Adrenal gland (tissue), 12 donors: ENCODE measurements around the gene HSD3B2. TPM values are rescaled to one million over a fixed set of nuclear protein-coding genes. Genes with fewer than 3 reads are reported as not detected.
A peak's percentile ranks its signal among the peaks of the same experiment; 100 is the strongest.

Experiments used
- DNase-seq, 7 donors: peaks; one replicate each; pipeline ENCODE4 v3.0.0-alpha.2; 2019 to 2020
- H3K27ac ChIP-seq, 5 donors: fragments of 200-600 bp; sonication (generic) in 4 of 5; 1 replicate in 3 of 5; 2 replicates in 2 of 5; pipeline versions ENCODE4 v1.5.1 to v1.8.0; 2016 to 2020; ENCODE audit warnings: mild to moderate bottlenecking in 1 of 5
- H3K27me3 ChIP-seq: fragments of 200-600 bp; 2 replicates; pipeline ENCODE4 v1.8.0; 2021
- H3K36me3 ChIP-seq, 2 donors: fragments of 200-600 bp; replicated peaks in 1 of 2; 1 replicate in 1 of 2; 2 replicates in 1 of 2; pipeline versions ENCODE4 v1.5.1 to v1.8.0; 2018 to 2022
- H3K4me1 ChIP-seq, 2 donors: fragments of 200-600 bp; replicated peaks in 1 of 2; 1 replicate in 1 of 2; 2 replicates in 1 of 2; pipeline versions ENCODE4 v1.5.1 to v1.8.0; 2018 to 2021
- H3K4me3 ChIP-seq, 4 donors: fragments of 200-600 bp; sonication (generic) in 3 of 4; one replicate each; pipeline ENCODE4 v1.5.1; 2016 to 2018
- H3K9me3 ChIP-seq, 3 donors: fragments of 200-600 bp; sonication (generic) in 1 of 3; replicated peaks in 1 of 3; 1 replicate in 2 of 3; 2 replicates in 1 of 3; pipeline versions ENCODE4 v1.5.1 to v1.8.0; 2016 to 2021
- CTCF ChIP-seq, 6 experiments: fragments of 450-650 bp in 4 of 6; fragments of 200-600 bp in 2 of 6; sonication (generic) in 1 of 6; IDR thresholded peaks; 1 replicate in 5 of 6; 2 replicates in 1 of 6; pipeline versions ENCODE4 v1.5.1 to v1.8.0; 2016 to 2021; ENCODE audit warnings: antibody characterized with exemption in 6 of 6, mild to moderate bottlenecking in 2 of 6, moderate library complexity in 1 of 6
- POLR2A ChIP-seq, 2 donors: fragments of 450-650 bp; IDR thresholded peaks; one replicate each; pipeline ENCODE4 v1.6.1; 2017; ENCODE audit warnings: antibody characterized with exemption in 2 of 2, mild to moderate bottlenecking in 2 of 2, moderate library complexity in 1 of 2
- WGBS, 4 donors: extraction: QIAGEN DNeasy Blood & Tissue Kit in 2 of 4; methylation state at CpG; one replicate each; pipeline versions ENCODE4 v1.1.5 to v1.1.7; 2013 to 2017; 5-methylcytosine and 5-hydroxymethylcytosine counted together
- intact Hi-C, 2 donors: fragments of 100-400 bp; cut with DNase I; formaldehyde crosslinking; loops; one replicate each; pipeline versions ENCODE4 v1.14.1 to v1.15.0; 2022 to 2023
- polyA plus RNA-seq, 3 donors: library from polyadenylated mRNA; stranded (reverse); fragments of 200-250 nt in 2 of 3; fragments of 350-450 nt in 1 of 3; fragmentation: Illumina TruSeq in 1 of 3; extraction: RNeasy Lipid Tissue Mini Kit (QIAGEN cat#74804) in 1 of 3; gene quantifications; one replicate each; pipeline ENCODE4 v1.2.3, GENCODE V29; 2013 to 2014
- total RNA-seq, 9 donors: library from RNA; depleted of rRNA in 4 of 9; stranded (reverse); fragments of >200 nt in 4 of 9; fragments of 120-200 nt in 1 of 9; fragmentation: NEBNext Ultra II Directional in 1 of 9; extraction: Animal tissue kit (Norgen Biotek cat#: 25700) in 1 of 9; gene quantifications; one replicate each; pipeline versions ENCODE4 v1.1.0 to v1.2.4, GENCODE V29; 2013 to 2023
- donor health status: healthy with polysubstance abuse.
- donor health status: Bipolar disorder and iron deficiency.
- donor health status: DM: yes; HTN: yes; CAD: no.
- donor health status: DM: no; HTN: no; CAD: no.
- donor health status: DM: no; HTN: no; CAD: no.
- donor health status: DM: yes; HTN: yes; CAD: no.

The HSD3B2 gene
- total and polyA plus RNA-seq, 12 donors = 6.7 to 14,693 (median 1,985) TPM

GRCh38 chr1:119430486-119430885, 15.5 kb downstream of the HSD3B2 start:
- no peak overlapping the region for H3K4me3 ChIP-seq
- no peaks in the 10 kb centered on the region for H3K36me3 ChIP-seq
- TF ChIP-seq CTCF (IDR thresholded peaks at IDR 0.05) = no peak
- no peak for TF ChIP-seq POLR2A (IDR thresholded peaks at IDR 0.05)
- H3K9me3 ChIP-seq = no peaks in the 10 kb centered on the region
- H3K27ac ChIP-seq = peak overlapping the region in 2 of 5 donors; percentile 63 to 75
- intact Hi-C loops = no loop called here
- WGBS, 4 donors = 79 to 85% (median 83%) methylated on average over 2 of the region's 2 CpGs
- peaks cover 0 to 29% of the 10 kb centered on the region in 2 donors for H3K4me1 ChIP-seq
- no peak for DNase-seq
- H3K27me3 ChIP-seq = no peaks in the 10 kb centered on the region

DNA sequence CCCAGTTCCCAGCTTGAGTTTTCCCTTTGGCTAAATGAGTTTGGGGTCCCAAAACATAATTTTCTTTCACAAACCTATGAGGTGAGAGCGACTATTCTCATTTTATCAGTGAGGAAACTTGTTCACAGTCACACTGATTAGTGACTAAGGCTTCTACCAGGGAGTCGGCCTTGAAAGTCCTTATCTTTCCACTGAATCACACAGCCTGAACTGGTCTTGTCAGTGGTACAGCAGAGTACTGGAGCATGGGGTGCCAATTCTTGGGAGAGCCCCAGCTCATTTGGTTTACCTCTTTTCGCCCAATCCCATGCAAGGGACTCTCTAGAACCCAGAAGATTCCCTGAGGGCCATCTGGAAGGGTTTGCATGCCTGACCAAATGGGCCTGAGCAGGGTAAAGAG, 16.9 kb downstream of the HSD3B2 start:
- DNase-seq = peak; percentile 50 to 84 (median 80)
- H3K4me1 ChIP-seq = peaks cover 0 to 29% of the 10 kb centered on the region in 2 donors
- intact Hi-C loops = no loop called here
- H3K4me3 ChIP-seq = no peak overlapping the region
- no peaks in the 10 kb centered on the region for H3K36me3 ChIP-seq
- TF ChIP-seq POLR2A (IDR thresholded peaks at IDR 0.05) (no peak), CTCF (IDR thresholded peaks at IDR 0.05) (no peak)
- no peaks in the 10 kb centered on the region for H3K27me3 ChIP-seq
- H3K9me3 ChIP-seq = no peaks in the 10 kb centered on the region
- WGBS, 4 donors = 28 to 49% (median 46%) methylated on average over 2 to 3 of the region's 3 CpGs
- H3K27ac ChIP-seq = peak overlapping the region in 4 of 5 donors; percentile 47 to 75 (median 64)

DNA sequence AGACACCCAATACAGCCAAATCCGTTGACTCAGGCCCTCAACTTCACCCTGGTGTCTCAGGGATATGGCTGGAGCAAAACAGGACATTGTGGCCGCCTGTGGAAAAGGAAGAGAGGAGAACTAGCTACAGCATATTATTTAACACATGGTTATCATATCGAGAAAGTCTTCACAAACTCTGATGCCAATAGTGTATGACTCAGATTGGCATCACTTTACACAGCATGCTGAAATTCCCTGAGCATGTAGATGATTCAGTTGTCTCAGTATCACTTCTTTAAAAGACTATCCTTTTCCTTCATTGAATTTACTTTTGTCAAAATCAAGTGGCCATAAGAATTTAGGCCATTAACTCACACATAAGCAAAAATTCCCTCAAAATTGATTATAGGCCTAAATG, 20.1 kb downstream of the HSD3B2 start:
- Histone ChIP-seq H3K27me3 (no peaks in the 10 kb centered on the region), H3K9me3 (no peaks in the 10 kb centered on the region), H3K27ac (peak overlapping the region in 2 of 5 donors; percentile 55 to 75), H3K36me3 (no peaks in the 10 kb centered on the region), H3K4me3 (no peak overlapping the region), H3K4me1 (peaks cover 0 to 24% of the 10 kb centered on the region in 2 donors)
- TF ChIP-seq POLR2A (IDR thresholded peaks at IDR 0.05) = no peak
- TF ChIP-seq CTCF (IDR thresholded peaks at IDR 0.05) = no peak
- no peak for DNase-seq
- intact Hi-C loops = no loop called here
- WGBS, 4 donors = 65 to 80% (median 67%) methylated on average over 3 of the region's 3 CpGs

DNA sequence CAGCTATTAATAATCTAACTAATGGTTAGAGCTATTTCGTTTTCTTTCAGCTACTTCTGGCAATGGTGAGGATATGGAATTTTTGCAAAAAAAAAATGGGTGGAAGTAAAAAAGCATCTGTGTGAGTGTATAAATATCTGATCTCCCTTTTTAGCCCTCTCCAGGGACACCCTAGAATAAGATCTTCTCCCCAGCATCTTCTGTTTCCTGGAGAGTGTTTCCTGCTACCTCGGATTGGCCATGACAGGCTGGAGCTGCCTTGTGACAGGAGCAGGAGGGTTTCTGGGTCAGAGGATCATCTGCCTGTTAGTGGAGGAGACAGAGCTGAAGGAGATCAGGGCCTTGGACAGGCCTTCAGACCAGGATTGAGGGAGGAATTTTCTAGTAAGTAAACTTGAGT, 23.8 kb downstream of the HSD3B2 start:
- Histone ChIP-seq H3K4me1 (peaks cover 0 to 4% of the 10 kb centered on the region in 2 donors), H3K27me3 (no peaks in the 10 kb centered on the region), H3K4me3 (no peak overlapping the region), H3K9me3 (no peaks in the 10 kb centered on the region), H3K27ac (peak overlapping the region in 1 of 5 donors; percentile 15), H3K36me3 (no peaks in the 10 kb centered on the region)
- WGBS, 4 donors = 43 to 52% (median 50%) methylated on average over 2 of the region's 2 CpGs
- intact Hi-C loops = no loop called here
- DNase-seq = no peak
- no peak for TF ChIP-seq POLR2A (IDR thresholded peaks at IDR 0.05)
- TF ChIP-seq CTCF (IDR thresholded peaks at IDR 0.05) = no peak
